Tracheal epithelial cell (primary cell): ENCODE results near the gene NANOG. TPM values are rescaled to one million over a fixed set of nuclear protein-coding genes. Genes with fewer than 3 reads are reported as not detected.

Source experiments
- total RNA-seq: library from RNA; depleted of rRNA; stranded (reverse); fragments of >200 nt; gene quantifications from 2 replicates; pipeline ENCODE4 v1.2.1, GENCODE V29; 2014

The NANOG gene
- total RNA-seq: not detected in 2 replicates

GRCh38 chr12:7788884-7789528 is at the start of gene NANOG:
Gene NANOG, plus strand, starts transcription at chr12:7789402. Its CDS starts 213 bp downstream, at chr12:7789615.

GRCh38 chr12:7747246-7747645 is 42.0 kb upstream of the NANOG start, which contains the start of gene CLEC4C:
Gene CLEC4C, minus strand, starts transcription at chr12:7747375. Its CDS starts 27 bp downstream, at chr12:7747348.

Other genes starting within 250 kb of the NANOG start
- not detected in 2 replicates for gene APOBEC1, start 123.5 kb upstream of the NANOG start, total RNA-seq
- not detected in 2 replicates for gene GDF3, start 93.6 kb upstream of the NANOG start, total RNA-seq
- not detected in 2 replicates for gene DPPA3, start 78.0 kb upstream of the NANOG start, total RNA-seq
- gene CLEC4C, start 42.0 kb upstream of the NANOG start, total RNA-seq: not detected in 2 replicates
- gene NANOGNB, start 24.2 kb upstream of the NANOG start, total RNA-seq: not detected in 2 replicates
- under 0.01 TPM in 1 of 2 replicates, not detected in the other for gene SLC2A14, start 83.5 kb downstream of the NANOG start, total RNA-seq
- 8.3 and 96.9 TPM in 2 replicates for gene SLC2A3, start 146.8 kb downstream of the NANOG start, total RNA-seq
- gene FOXJ2, start 243.3 kb downstream of the NANOG start, total RNA-seq: 3.4 and 5.5 TPM in 2 replicates